HepG2 (cell line): ENCODE results near the gene RASSF7. TPM values are rescaled to one million over a fixed set of nuclear protein-coding genes. Genes with fewer than 3 reads are reported as not detected.

Experiments
- ZNF205 ChIP-seq: IDR thresholded peaks from 2 replicates; pipeline ENCODE4 v1.6.1; 2018; ENCODE audit warnings: missing biosample characterization, missing genetic modification reagents
- ZNF790 ChIP-seq: sonication (generic); formaldehyde crosslinking; IDR thresholded peaks from 2 replicates; pipeline ENCODE4 v1.8.0; 2022; ENCODE audit warnings: missing genetic modification reagents, mild to moderate bottlenecking, borderline replicate concordance
- ZNF83 ChIP-seq: sonication (generic); formaldehyde crosslinking; IDR thresholded peaks from 2 replicates; pipeline ENCODE4 v1.4.0; 2020; ENCODE audit warnings: missing genetic modification reagents, mild to moderate bottlenecking, borderline replicate concordance
- polyA plus RNA-seq, 8 experiments: library from polyadenylated mRNA; depleted of rRNA in 3 of 8; stranded (reverse) in 7 of 8; unstranded in 1 of 8; fragments of >200 nt; fragmentation: Illumina TruSeq in 4 of 8; extraction: Trizol in 4 of 8; gene quantifications; 2 replicates each; pipeline versions ENCODE4 v1.2.1 to v1.2.3, GENCODE V29; 2011 to 2016; ENCODE audit warnings: low read depth in 4 of 8, missing spikeins in 1 of 8, mixed read lengths in 1 of 8; ENCODE audit not compliant: insufficient read depth in 1 of 8
- total RNA-seq, 5 experiments: library from RNA; depleted of rRNA; stranded (reverse); fragments of >200 nt; fragmentation: Illumina TruSeq; extraction: Trizol; gene quantifications; 2 replicates each; pipeline ENCODE4 v1.2.3, GENCODE V29; 2016; ENCODE audit warnings: low read depth in 1 of 5
- TF ChIP-seq, protein P1 (sequence below): sonication (generic); formaldehyde crosslinking; IDR thresholded peaks from one replicate; pipeline ENCODE4 v1.5.1; 2020; ENCODE audit warnings: mild to moderate bottlenecking, missing genetic modification reagents; ENCODE audit errors: not compliant biosample characterization
- TF ChIP-seq, protein P2 (sequence below): IDR thresholded peaks from 2 replicates; pipeline ENCODE4 v1.6.1; 2012; ENCODE audit warnings: inconsistent platforms

RASSF7 gene
- total and polyA plus RNA-seq, 2 of the 13 experiments (the other 11 are each of a cell fraction or from before 2014, with no cell fraction given), result 20.2 to 28.6 TPM

- TF ChIP-seq, protein P1, sequence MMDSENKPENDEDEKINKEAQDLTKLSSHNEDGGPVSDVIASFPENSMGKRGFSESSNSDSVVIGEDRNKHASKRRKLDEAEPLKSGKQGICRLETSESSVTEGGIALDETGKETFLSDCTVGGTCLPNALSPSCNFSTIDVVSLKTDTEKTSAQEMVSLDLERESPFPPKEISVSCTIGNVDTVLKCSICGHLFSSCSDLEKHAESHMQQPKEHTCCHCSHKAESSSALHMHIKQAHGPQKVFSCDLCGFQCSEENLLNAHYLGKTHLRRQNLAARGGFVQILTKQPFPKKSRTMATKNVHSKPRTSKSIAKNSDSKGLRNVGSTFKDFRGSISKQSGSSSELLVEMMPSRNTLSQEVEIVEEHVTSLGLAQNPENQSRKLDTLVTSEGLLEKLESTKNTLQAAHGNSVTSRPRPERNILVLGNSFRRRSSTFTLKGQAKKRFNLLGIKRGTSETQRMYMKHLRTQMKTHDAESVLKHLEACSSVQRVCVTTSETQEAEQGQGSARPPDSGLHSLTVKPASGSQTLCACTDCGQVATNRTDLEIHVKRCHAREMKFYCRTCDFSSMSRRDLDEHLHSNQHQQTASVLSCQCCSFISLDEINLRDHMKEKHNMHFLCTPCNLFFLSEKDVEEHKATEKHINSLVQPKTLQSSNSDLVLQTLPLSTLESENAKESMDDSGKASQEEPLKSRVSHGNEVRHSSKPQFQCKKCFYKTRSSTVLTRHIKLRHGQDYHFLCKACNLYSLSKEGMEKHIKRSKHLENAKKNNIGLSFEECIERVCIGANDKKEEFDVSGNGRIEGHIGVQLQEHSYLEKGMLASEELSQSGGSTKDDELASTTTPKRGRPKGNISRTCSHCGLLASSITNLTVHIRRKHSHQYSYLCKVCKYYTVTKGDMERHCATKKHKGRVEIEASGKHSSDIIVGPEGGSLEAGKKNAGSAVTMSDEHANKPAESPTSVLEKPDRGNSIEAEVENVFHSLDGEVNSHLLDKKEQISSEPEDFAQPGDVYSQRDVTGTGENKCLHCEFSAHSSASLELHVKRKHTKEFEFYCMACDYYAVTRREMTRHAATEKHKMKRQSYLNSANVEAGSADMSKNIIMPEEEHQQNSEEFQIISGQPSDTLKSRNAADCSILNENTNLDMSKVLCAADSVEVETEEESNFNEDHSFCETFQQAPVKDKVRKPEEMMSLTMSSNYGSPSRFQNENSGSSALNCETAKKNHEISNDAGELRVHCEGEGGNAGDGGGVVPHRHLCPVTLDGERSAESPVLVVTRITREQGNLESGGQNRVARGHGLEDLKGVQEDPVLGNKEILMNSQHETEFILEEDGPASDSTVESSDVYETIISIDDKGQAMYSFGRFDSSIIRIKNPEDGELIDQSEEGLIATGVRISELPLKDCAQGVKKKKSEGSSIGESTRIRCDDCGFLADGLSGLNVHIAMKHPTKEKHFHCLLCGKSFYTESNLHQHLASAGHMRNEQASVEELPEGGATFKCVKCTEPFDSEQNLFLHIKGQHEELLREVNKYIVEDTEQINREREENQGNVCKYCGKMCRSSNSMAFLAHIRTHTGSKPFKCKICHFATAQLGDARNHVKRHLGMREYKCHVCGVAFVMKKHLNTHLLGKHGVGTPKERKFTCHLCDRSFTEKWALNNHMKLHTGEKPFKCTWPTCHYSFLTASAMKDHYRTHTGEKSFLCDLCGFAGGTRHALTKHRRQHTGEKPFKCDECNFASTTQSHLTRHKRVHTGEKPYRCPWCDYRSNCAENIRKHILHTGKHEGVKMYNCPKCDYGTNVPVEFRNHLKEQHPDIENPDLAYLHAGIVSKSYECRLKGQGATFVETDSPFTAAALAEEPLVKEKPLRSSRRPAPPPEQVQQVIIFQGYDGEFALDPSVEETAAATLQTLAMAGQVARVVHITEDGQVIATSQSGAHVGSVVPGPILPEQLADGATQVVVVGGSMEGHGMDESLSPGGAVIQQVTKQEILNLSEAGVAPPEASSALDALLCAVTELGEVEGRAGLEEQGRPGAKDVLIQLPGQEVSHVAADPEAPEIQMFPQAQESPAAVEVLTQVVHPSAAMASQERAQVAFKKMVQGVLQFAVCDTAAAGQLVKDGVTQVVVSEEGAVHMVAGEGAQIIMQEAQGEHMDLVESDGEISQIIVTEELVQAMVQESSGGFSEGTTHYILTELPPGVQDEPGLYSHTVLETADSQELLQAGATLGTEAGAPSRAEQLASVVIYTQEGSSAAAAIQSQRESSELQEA (CRISPR knock-in tag), result no peak
- no peak for TF ChIP-seq ZNF790 (CRISPR knock-in tag)
- no peak for TF ChIP-seq ZNF205 (CRISPR knock-in tag)
- TF ChIP-seq, protein P2, sequence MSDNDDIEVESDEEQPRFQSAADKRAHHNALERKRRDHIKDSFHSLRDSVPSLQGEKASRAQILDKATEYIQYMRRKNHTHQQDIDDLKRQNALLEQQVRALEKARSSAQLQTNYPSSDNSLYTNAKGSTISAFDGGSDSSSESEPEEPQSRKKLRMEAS, result 0 out of 2 replicates have a peak, but pooled peaks have one; percentile 40
- no peak for TF ChIP-seq ZNF83 (CRISPR knock-in tag)
Measured at GRCh38 chr11:553988-554340, 6.8 kb upstream of the RASSF7 start (continued).
